Mesenchymal stem cell (in vitro differentiated cells and primary cell): ENCODE results near the gene VWA3B.

Experiments used
- DNase-seq: peaks from one replicate; pipeline ENCODE4 v3.0.0-alpha.2; 2013
- H2AFZ ChIP-seq: one replicate; pipeline ENCODE4 v1.6.1; 2013; ENCODE audit warnings: low read depth, mild to moderate bottlenecking, control low read depth, inconsistent platforms, low read length, moderate library complexity
- H2AK5ac ChIP-seq: 2 replicates; pipeline ENCODE4 v1.6.1; 2013; ENCODE audit warnings: low read length, moderate library complexity, mild to moderate bottlenecking, inconsistent platforms; ENCODE audit not compliant: severe bottlenecking
- H2BK120ac ChIP-seq: one replicate; pipeline ENCODE4 v1.6.1; 2013; ENCODE audit warnings: low read depth, mild to moderate bottlenecking, inconsistent platforms, low read length, moderate library complexity
- H2BK12ac ChIP-seq, 2 experiments: one replicate each; pipeline ENCODE4 v1.6.1; 2013; ENCODE audit warnings: inconsistent platforms in 2 of 2, low read length in 2 of 2, mild to moderate bottlenecking in 2 of 2, moderate library complexity in 2 of 2, control low read depth in 1 of 2
- H2BK15ac ChIP-seq: one replicate; pipeline ENCODE4 v1.6.1; 2013; ENCODE audit warnings: mild to moderate bottlenecking, low read depth, inconsistent platforms; ENCODE audit not compliant: poor library complexity, severe bottlenecking
- H2BK5ac ChIP-seq: 2 replicates; pipeline ENCODE4 v1.6.1; 2013; ENCODE audit warnings: low read depth, mild to moderate bottlenecking, low read length, control low read depth, inconsistent platforms; ENCODE audit not compliant: poor library complexity, severe bottlenecking
- H3K14ac ChIP-seq, 2 experiments: one replicate each; pipeline ENCODE4 v1.6.1; 2013; ENCODE audit warnings: inconsistent platforms in 2 of 2, low read length in 2 of 2, control low read depth in 1 of 2, mild to moderate bottlenecking in 1 of 2, moderate library complexity in 1 of 2
- H3K18ac ChIP-seq, 2 experiments: one replicate each; pipeline ENCODE4 v1.6.1; 2013; ENCODE audit warnings: inconsistent platforms in 2 of 2, low read length in 2 of 2, control low read depth in 1 of 2, low read depth in 1 of 2, mild to moderate bottlenecking in 1 of 2
- H3K23ac ChIP-seq, 2 experiments: one replicate each; pipeline ENCODE4 v1.6.1; 2013; ENCODE audit warnings: inconsistent platforms in 2 of 2, low read length in 2 of 2, mild to moderate bottlenecking in 2 of 2, moderate library complexity in 2 of 2, control low read depth in 1 of 2
- H3K27ac ChIP-seq: 2 replicates; pipeline ENCODE4 v1.5.1; 2013; ENCODE audit warnings: mild to moderate bottlenecking, moderate library complexity, low read length, control low read depth, inconsistent platforms; ENCODE audit not compliant: poor library complexity, severe bottlenecking
- H3K27me3 ChIP-seq, 2 experiments: 2 replicates each; pipeline versions ENCODE4 v1.6.1 to v1.7.0; 2013; ENCODE audit warnings: low read length in 2 of 2, mild to moderate bottlenecking in 2 of 2, moderate library complexity in 2 of 2, control low read depth in 1 of 2, inconsistent platforms in 1 of 2; ENCODE audit not compliant: control insufficient read depth in 1 of 2, insufficient read depth in 1 of 2
- H3K36me3 ChIP-seq, 2 experiments: 2 replicates each; pipeline versions ENCODE4 v1.6.1 to v1.7.0; 2013; ENCODE audit warnings: low read length in 2 of 2, control low read depth in 1 of 2, inconsistent platforms in 1 of 2, low read depth in 1 of 2, mild to moderate bottlenecking in 1 of 2; ENCODE audit not compliant: insufficient read depth in 2 of 2, control insufficient read depth in 1 of 2
- H3K4ac ChIP-seq, 2 experiments: one replicate each; pipeline ENCODE4 v1.6.1; 2013; ENCODE audit warnings: inconsistent platforms in 2 of 2, low read length in 2 of 2, mild to moderate bottlenecking in 2 of 2, moderate library complexity in 2 of 2, control low read depth in 1 of 2, low read depth in 1 of 2
- H3K4me1 ChIP-seq: 2 replicates; pipeline ENCODE4 v1.6.1; 2013; ENCODE audit warnings: low read depth, low read length, control low read depth; ENCODE audit not compliant: control insufficient read depth, insufficient read depth
- H3K4me2 ChIP-seq: 2 replicates; pipeline ENCODE4 v1.6.1; 2013; ENCODE audit warnings: low read length, mild to moderate bottlenecking, inconsistent platforms; ENCODE audit not compliant: poor library complexity, severe bottlenecking
- H3K4me3 ChIP-seq, 2 experiments: 2 replicates each; pipeline versions ENCODE4 v1.5.1 to v1.7.0; 2013; ENCODE audit warnings: low read length in 2 of 2, mild to moderate bottlenecking in 2 of 2, control low read depth in 1 of 2, low read depth in 1 of 2; ENCODE audit not compliant: insufficient read depth in 1 of 2
- H3K79me1 ChIP-seq: replicated peaks from 2 replicates; pipeline ENCODE4 v1.6.1; 2013; ENCODE audit warnings: mild to moderate bottlenecking, control low read depth, low read length, inconsistent platforms; ENCODE audit not compliant: poor library complexity, severe bottlenecking
- H3K9ac ChIP-seq: 2 replicates; pipeline ENCODE4 v1.7.0; 2013; ENCODE audit warnings: mild to moderate bottlenecking, low read length, moderate library complexity
- H3K9me3 ChIP-seq: 2 replicates; pipeline ENCODE4 v1.7.0; 2013; ENCODE audit warnings: mild to moderate bottlenecking, low read length; ENCODE audit not compliant: control insufficient read depth
- H4K8ac ChIP-seq: one replicate; pipeline ENCODE4 v1.6.1; 2013; ENCODE audit warnings: inconsistent platforms, mild to moderate bottlenecking, low read length, moderate library complexity
- H4K91ac ChIP-seq: one replicate; pipeline ENCODE4 v1.6.1; 2013; ENCODE audit warnings: mild to moderate bottlenecking, low read length, inconsistent platforms
- WGBS: methylation state at CpG from one replicate; pipeline ENCODE4 v1.1.7; 2013; ENCODE audit warnings: mixed read lengths; 5-methylcytosine and 5-hydroxymethylcytosine counted together

Gene VWA3B

GRCh38 chr2:98346311-98347236, 259.6 kb downstream of the VWA3B start, which contains the start of gene CNGA3:
Gene CNGA3, plus strand, starts transcription at chr2:98346456. Its CDS starts 23,520 bp downstream, at chr2:98369976.
- no peak within 1 kb of the TSS for H2AFZ ChIP-seq
- H3K18ac ChIP-seq = no peak within 1 kb of the TSS
- no peak within 1 kb of the TSS for H3K27ac ChIP-seq
- peaks cover 17% of the 10 kb centered on the region for H3K4me1 ChIP-seq
- no peak within 1 kb of the TSS for H2BK15ac ChIP-seq
- no peak within 1 kb of the TSS for H4K91ac ChIP-seq
- no peak within 1 kb of the TSS for H4K8ac ChIP-seq
- H3K14ac ChIP-seq = no peak within 1 kb of the TSS
- no peaks in the 10 kb centered on the region for H3K36me3 ChIP-seq
- H3K79me1 ChIP-seq = no peaks in the 10 kb centered on the region
- H2BK12ac ChIP-seq = no peak within 1 kb of the TSS
- H2BK120ac ChIP-seq = no peak within 1 kb of the TSS
- WGBS = 3% methylated on average over 55 of the region's 72 CpGs
- H3K9me3 ChIP-seq = no peaks in the 10 kb centered on the region
- H3K9ac ChIP-seq = peak within 1 kb of the TSS; percentile 51
- no peak within 1 kb of the TSS for H3K4ac ChIP-seq
- H3K27me3 ChIP-seq = peaks cover 58 to 83% of the 10 kb centered on the region in 2 experiments
- peak within 1 kb of the TSS; percentile 7 to 74 for H3K4me3 ChIP-seq
- peak within 1 kb of the TSS; percentile 67 for H3K4me2 ChIP-seq
- no peak within 1 kb of the TSS for H2BK5ac ChIP-seq
- no peak within 1 kb of the TSS for H2AK5ac ChIP-seq
- H3K23ac ChIP-seq = no peak within 1 kb of the TSS
- peak; percentile 36 for DNase-seq

- Histone ChIP-seq H2BK120ac (no peak overlapping the region), H3K9me3 (no peaks in the 10 kb centered on the region), H2BK5ac (no peak overlapping the region), H3K14ac (no peak overlapping the region), H3K4me1 (peaks cover 17% of the 10 kb centered on the region), H4K91ac (no peak overlapping the region), H3K4me3 (peak overlapping the region in 1 of 2 experiments; percentile 74), H3K4ac (no peak overlapping the region), H2BK15ac (no peak overlapping the region), H3K36me3 (no peaks in the 10 kb centered on the region), H3K79me1 (no peaks in the 10 kb centered on the region), H2AFZ (no peak overlapping the region), H3K23ac (no peak overlapping the region), H4K8ac (no peak overlapping the region), H2BK12ac (no peak overlapping the region), H2AK5ac (no peak overlapping the region), H3K9ac (no peak overlapping the region), H3K27me3 (peaks cover 63 to 79% of the 10 kb centered on the region in 2 experiments), H3K18ac (no peak overlapping the region), H3K4me2 (no peak overlapping the region), H3K27ac (no peak overlapping the region)
- 16% methylated on average over 53 of the region's 54 CpGs for WGBS
- no peak for DNase-seq
Observed at GRCh38 chr2:98347298-98348065, 260.5 kb downstream of the VWA3B start.

- H3K36me3 ChIP-seq = no peaks in the 10 kb centered on the region
- H3K27me3 ChIP-seq = peaks cover 62 to 73% of the 10 kb centered on the region in 2 experiments
- no peak overlapping the region for H4K91ac ChIP-seq
- no peak overlapping the region for H3K27ac ChIP-seq
- no peak overlapping the region for H3K9ac ChIP-seq
- H3K23ac ChIP-seq = no peak overlapping the region
- no peak overlapping the region for H2AK5ac ChIP-seq
- DNase-seq = peak; percentile 21
- no peak overlapping the region for H3K4ac ChIP-seq
- H2BK120ac ChIP-seq = no peak overlapping the region
- no peak overlapping the region for H3K14ac ChIP-seq
- no peak overlapping the region for H3K4me2 ChIP-seq
- H3K4me1 ChIP-seq = peaks cover 17% of the 10 kb centered on the region
- no peak overlapping the region for H2BK5ac ChIP-seq
- no peak overlapping the region for H2BK15ac ChIP-seq
- H3K4me3 ChIP-seq = no peak overlapping the region
- H2BK12ac ChIP-seq = no peak overlapping the region
- no peak overlapping the region for H2AFZ ChIP-seq
- H3K9me3 ChIP-seq = no peaks in the 10 kb centered on the region
- H3K79me1 ChIP-seq = no peaks in the 10 kb centered on the region
- H3K18ac ChIP-seq = no peak overlapping the region
- WGBS = 19% methylated on average over 9 of the region's 15 CpGs
- H4K8ac ChIP-seq = no peak overlapping the region
Observed at GRCh38 chr2:98348066-98348561, 261.1 kb downstream of the VWA3B start.

- no peak overlapping the region for H3K23ac ChIP-seq
- no peak overlapping the region for H3K9ac ChIP-seq
- no peak overlapping the region for H2AK5ac ChIP-seq
- no peak overlapping the region for H2BK120ac ChIP-seq
- no peak overlapping the region for H3K18ac ChIP-seq
- H3K9me3 ChIP-seq = no peaks in the 10 kb centered on the region
- H2BK12ac ChIP-seq = no peak overlapping the region
- peaks cover 17% of the 10 kb centered on the region for H3K4me1 ChIP-seq
- no peaks in the 10 kb centered on the region for H3K79me1 ChIP-seq
- no peak overlapping the region for H2BK5ac ChIP-seq
- DNase-seq = no peak
- no peak overlapping the region for H3K4me2 ChIP-seq
- peaks cover 46 to 58% of the 10 kb centered on the region in 2 experiments for H3K27me3 ChIP-seq
- no peak overlapping the region for H2AFZ ChIP-seq
- no peak overlapping the region for H2BK15ac ChIP-seq
- H3K4ac ChIP-seq = no peak overlapping the region
- no peaks in the 10 kb centered on the region for H3K36me3 ChIP-seq
- WGBS = 84% methylated on average over 1 of the region's 1 CpG
- no peak overlapping the region for H3K14ac ChIP-seq
- no peak overlapping the region for H3K27ac ChIP-seq
- H4K91ac ChIP-seq = no peak overlapping the region
- no peak overlapping the region for H4K8ac ChIP-seq
- H3K4me3 ChIP-seq = no peak overlapping the region
Observed at GRCh38 chr2:98350411-98350810, 263.4 kb downstream of the VWA3B start.
